ENCODE measurements around the gene MDH1B.
"Not testable (repeated sequence)": the region's sequence is repeated elsewhere in the genome, so short reads cannot be mapped to it uniquely, and the experiment has no call there.

The MDH1B gene

DNA sequence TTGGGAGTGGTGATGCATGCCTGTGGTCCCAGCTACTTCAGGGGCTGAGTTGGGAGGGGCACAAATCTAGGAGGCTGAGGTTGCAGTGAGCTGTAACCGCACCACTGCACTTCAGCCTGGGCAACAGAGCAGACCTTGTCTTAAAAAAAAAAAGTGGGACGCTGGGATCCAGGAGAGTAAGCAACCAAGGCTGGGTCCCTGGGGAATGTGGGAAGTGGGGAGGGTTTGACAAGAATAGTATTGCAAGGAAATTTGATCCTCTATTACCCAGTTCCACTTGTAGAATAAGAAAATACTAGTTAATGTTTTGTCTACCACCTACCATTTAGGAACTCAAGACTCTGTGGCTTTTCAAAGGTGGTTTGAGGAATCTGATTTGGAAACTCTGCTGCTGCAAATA lies 25.9 kb downstream of the MDH1B start:
- peaks cover 40% of the 10 kb centered on the region for H3K27me3 Mint-ChIP-seq
- H3K27ac Mint-ChIP-seq (ENCODE audit: low read depth), result no peak overlapping the region
- ATAC-seq (replicated peaks; ENCODE audit: extremely low read depth, poor library complexity, severe bottlenecking) (no peak), DNase-seq (ENCODE audit: low spot score in 2 of 2) (no peak)
- no peaks in the 10 kb centered on the region for H3K9me3 Mint-ChIP-seq
- H3K4me1 Mint-ChIP-seq, result no peaks in the 10 kb centered on the region
- H3K36me3 Mint-ChIP-seq (ENCODE audit: insufficient read depth), result no peaks in the 10 kb centered on the region
- no peak overlapping the region for H3K4me3 Mint-ChIP-seq

- no peaks in the 10 kb centered on the region for H3K36me3 Mint-ChIP-seq (ENCODE audit: insufficient read depth)
- no peak for DNase-seq (ENCODE audit: low spot score in 2 of 2)
- no peak overlapping the region for H3K4me3 Mint-ChIP-seq
- no peaks in the 10 kb centered on the region for H3K4me1 Mint-ChIP-seq
- H3K27me3 Mint-ChIP-seq, result peaks cover 37% of the 10 kb centered on the region
- no peak for ATAC-seq (replicated peaks; ENCODE audit: extremely low read depth, poor library complexity, severe bottlenecking)
- no peaks in the 10 kb centered on the region for H3K9me3 Mint-ChIP-seq
- H3K27ac Mint-ChIP-seq (ENCODE audit: low read depth), result no peak overlapping the region
These were observed 28.2 kb downstream of the MDH1B start for GRCh38 chr2:206736935-206737334.

DNA sequence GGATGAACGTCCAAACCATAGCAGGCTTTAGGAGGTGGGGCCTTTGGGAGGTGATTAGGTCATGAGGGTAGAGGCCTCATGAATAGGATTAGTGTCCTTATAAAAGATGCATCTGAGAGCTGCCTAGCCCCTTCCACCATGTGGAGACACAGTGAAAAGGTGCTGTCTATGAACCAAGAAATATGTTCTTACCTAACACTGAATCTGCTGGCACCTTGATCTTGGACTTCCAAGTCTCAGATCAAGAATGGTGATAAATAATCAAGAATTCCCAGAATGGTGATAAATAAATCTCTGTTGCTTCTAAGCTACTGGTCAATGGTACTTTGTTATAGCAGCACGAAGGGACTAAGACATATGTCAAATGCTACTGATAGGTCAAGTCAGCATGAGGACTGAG lies 31.8 kb downstream of the MDH1B start:
- H3K27me3 Mint-ChIP-seq, result peaks cover 33% of the 10 kb centered on the region
- no peaks in the 10 kb centered on the region for H3K4me1 Mint-ChIP-seq
- no peak overlapping the region for H3K27ac Mint-ChIP-seq (ENCODE audit: low read depth)
- H3K4me3 Mint-ChIP-seq, result no peak overlapping the region
- ATAC-seq (replicated peaks; ENCODE audit: extremely low read depth, poor library complexity, severe bottlenecking) (no peak), DNase-seq (ENCODE audit: low spot score in 2 of 2) (no peak)
- no peaks in the 10 kb centered on the region for H3K9me3 Mint-ChIP-seq
- no peaks in the 10 kb centered on the region for H3K36me3 Mint-ChIP-seq (ENCODE audit: insufficient read depth)

DNA sequence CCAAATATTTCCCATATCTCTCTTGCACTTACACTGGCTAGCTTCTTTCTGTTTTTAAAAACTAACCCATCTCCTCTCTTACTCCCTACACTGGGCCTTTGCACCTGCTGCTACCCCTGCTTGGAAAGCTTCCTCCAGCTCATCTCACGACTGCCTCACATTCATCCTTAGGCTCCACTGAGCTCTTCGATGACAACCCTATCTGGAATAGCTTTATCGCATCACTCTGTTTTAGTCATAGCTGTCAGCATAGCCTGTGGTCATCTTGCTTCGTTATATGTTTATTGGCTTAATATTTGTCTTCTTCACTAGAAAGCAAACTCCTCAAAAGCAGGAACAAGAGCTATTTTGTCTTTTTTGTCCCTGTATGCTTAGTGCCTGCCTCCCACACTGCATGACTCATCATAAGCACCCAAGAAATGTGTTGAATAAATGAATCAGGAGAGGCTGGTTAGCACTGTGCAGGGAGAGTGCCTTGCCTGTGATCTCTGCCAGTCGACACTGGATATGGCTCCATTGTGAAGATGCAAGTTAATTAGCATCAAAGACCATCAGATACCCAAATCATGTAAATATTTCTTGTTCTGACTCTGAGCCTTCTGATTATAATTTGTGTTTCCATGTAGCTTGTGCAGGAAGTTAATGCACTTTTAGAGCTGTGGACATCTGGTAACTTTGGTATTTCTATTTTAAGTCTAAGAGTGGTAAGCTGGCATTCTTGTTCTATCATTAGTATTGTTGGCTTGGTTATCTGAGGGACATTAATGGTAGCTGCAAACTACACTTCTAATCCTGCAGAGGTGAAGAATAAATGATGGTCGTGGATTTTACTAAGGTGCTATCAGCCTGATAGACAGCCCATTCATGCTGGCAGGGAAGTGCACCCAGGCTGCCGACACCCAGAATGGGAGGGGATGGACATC lies 36.6 kb downstream of the MDH1B start:
- Mint-ChIP-seq H3K27ac (ENCODE audit: low read depth) (no peak overlapping the region), H3K36me3 (ENCODE audit: insufficient read depth) (no peaks in the 10 kb centered on the region), H3K9me3 (no peaks in the 10 kb centered on the region), H3K27me3 (peaks cover 51% of the 10 kb centered on the region), H3K4me3 (no peak overlapping the region), H3K4me1 (no peaks in the 10 kb centered on the region)
- no peak for ATAC-seq (replicated peaks; ENCODE audit: extremely low read depth, poor library complexity, severe bottlenecking)
- no peak for DNase-seq (ENCODE audit: low spot score in 2 of 2)

GRCh38 chr2:206727287-206727686 lies 37.8 kb downstream of the MDH1B start:
- ATAC-seq (replicated peaks; ENCODE audit: extremely low read depth, poor library complexity, severe bottlenecking), result no peak
- Mint-ChIP-seq H3K27ac (ENCODE audit: low read depth) (no peak overlapping the region), H3K4me1 (no peaks in the 10 kb centered on the region), H3K27me3 (peaks cover 44% of the 10 kb centered on the region), H3K9me3 (no peaks in the 10 kb centered on the region), H3K4me3 (no peak overlapping the region), H3K36me3 (ENCODE audit: insufficient read depth) (no peaks in the 10 kb centered on the region)
- no peak for DNase-seq (ENCODE audit: low spot score in 2 of 2)

DNA sequence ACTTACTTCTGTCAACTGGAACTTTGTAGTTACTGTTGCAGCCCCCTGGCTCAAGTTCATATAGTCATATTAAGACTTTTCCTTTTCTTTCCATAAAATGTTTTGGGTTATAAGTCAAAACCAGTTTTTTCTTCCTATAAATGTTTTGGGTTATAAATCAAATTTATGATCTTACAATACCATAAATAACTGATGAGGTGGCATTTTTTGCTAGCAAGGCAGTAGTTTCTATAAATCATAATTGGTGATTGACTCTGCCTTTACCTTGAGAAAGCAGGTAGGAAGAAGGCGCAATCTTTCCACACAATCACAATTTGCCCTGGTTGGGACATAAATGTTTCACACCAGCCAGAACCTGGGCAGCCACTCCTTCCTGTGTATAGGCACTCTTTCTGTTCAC lies 41.8 kb downstream of the MDH1B start:
- DNase-seq (ENCODE audit: low spot score in 2 of 2) (no peak), ATAC-seq (replicated peaks; ENCODE audit: extremely low read depth, poor library complexity, severe bottlenecking) (no peak)
- no peak overlapping the region for H3K27ac Mint-ChIP-seq (ENCODE audit: low read depth)
- no peak overlapping the region for H3K4me3 Mint-ChIP-seq
- H3K27me3 Mint-ChIP-seq, result peaks cover 49% of the 10 kb centered on the region
- H3K4me1 Mint-ChIP-seq, result no peaks in the 10 kb centered on the region
- no peaks in the 10 kb centered on the region for H3K36me3 Mint-ChIP-seq (ENCODE audit: insufficient read depth)
- H3K9me3 Mint-ChIP-seq, result no peaks in the 10 kb centered on the region

DNA sequence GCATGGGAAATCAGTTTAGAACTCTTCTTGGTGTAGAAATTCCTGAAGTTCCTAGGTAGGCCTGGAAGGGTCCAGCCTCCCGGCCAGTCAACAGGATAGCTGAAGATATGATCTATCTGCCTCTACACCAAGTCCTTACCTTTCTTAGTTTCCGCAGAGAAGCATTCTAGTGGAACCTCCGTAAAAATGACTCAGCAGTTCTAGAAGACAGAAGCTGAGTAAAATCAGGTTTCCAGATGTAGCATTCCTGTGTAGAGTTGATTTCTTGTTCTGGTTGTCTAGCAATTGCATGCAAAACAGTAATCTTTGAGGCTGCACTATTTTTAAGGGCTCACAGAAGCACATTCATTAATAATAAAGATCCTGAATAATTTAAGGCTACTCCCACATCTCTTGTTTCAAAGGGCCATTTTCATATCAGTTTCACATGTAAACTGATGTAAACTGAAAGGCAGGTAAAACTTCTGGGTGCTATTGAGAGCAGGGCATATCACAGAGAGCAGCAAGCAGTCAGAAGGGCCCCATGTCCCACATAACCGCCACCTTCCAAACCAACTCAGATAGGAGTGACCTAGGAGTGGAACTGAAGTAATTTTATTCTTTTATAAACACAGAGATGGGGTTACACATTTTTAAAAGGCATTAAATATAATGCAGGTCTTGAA lies 43.7 kb downstream of the MDH1B start:
- no peaks in the 10 kb centered on the region for H3K36me3 Mint-ChIP-seq (ENCODE audit: insufficient read depth)
- H3K27ac Mint-ChIP-seq (ENCODE audit: low read depth), result no peak overlapping the region
- ATAC-seq (replicated peaks; ENCODE audit: extremely low read depth, poor library complexity, severe bottlenecking) (no peak), DNase-seq (ENCODE audit: low spot score in 2 of 2) (no peak)
- no peak overlapping the region for H3K4me3 Mint-ChIP-seq
- peaks cover 42% of the 10 kb centered on the region for H3K27me3 Mint-ChIP-seq
- no peaks in the 10 kb centered on the region for H3K4me1 Mint-ChIP-seq
- no peaks in the 10 kb centered on the region for H3K9me3 Mint-ChIP-seq

GRCh38 chr2:206718296-206718695 lies 46.8 kb downstream of the MDH1B start, which contains the start of gene DYTN:
DYTN (minus strand) TSS chr2:206718396; CDS start chr2:206718279, 117 bp downstream.
- Mint-ChIP-seq H3K9me3 (no peaks in the 10 kb centered on the region), H3K36me3 (ENCODE audit: insufficient read depth) (no peaks in the 10 kb centered on the region), H3K4me3 (no peak within 1 kb of the TSS), H3K27me3 (peaks cover 59% of the 10 kb centered on the region), H3K27ac (ENCODE audit: low read depth) (no peak within 1 kb of the TSS), H3K4me1 (no peaks in the 10 kb centered on the region)
- ATAC-seq (replicated peaks; ENCODE audit: extremely low read depth, poor library complexity, severe bottlenecking) (no peak), DNase-seq (ENCODE audit: low spot score in 2 of 2) (no peak)

DNA sequence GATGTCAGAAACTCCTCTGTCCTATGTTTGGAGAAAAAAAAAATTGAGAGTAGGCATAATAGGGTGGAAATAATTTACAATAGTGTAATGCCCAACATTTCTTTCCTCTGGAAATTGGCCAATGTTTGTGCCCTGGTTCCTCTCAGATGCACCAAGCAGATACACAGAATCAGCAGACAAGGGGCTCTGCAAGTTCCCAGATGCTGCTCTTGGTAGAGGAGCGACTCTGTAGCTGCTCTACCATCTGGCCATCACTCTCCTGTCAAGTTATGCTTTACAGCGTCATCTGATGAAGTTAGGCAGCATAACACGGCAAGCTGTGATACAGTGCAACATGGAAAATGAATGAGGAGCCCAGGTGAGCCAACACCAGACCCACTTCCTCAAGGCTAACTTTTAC lies 48.5 kb downstream of the MDH1B start:
- peaks cover 64% of the 10 kb centered on the region for H3K27me3 Mint-ChIP-seq
- H3K36me3 Mint-ChIP-seq (ENCODE audit: insufficient read depth), result no peaks in the 10 kb centered on the region
- H3K27ac Mint-ChIP-seq (ENCODE audit: low read depth), result no peak overlapping the region
- ATAC-seq (replicated peaks; ENCODE audit: extremely low read depth, poor library complexity, severe bottlenecking) (no peak), DNase-seq (ENCODE audit: low spot score in 2 of 2) (no peak)
- H3K4me3 Mint-ChIP-seq, result no peak overlapping the region
- H3K9me3 Mint-ChIP-seq, result no peaks in the 10 kb centered on the region
- H3K4me1 Mint-ChIP-seq, result no peaks in the 10 kb centered on the region

- not testable (repeated sequence) for H3K9me3 Mint-ChIP-seq; H3K36me3 Mint-ChIP-seq (ENCODE audit: insufficient read depth); ATAC-seq (replicated peaks; ENCODE audit: extremely low read depth, poor library complexity, severe bottlenecking); H3K27ac Mint-ChIP-seq (ENCODE audit: low read depth); DNase-seq (ENCODE audit: low spot score in 2 of 2); H3K4me1 Mint-ChIP-seq; H3K4me3 Mint-ChIP-seq
- peaks cover 58% of the 10 kb centered on the region for H3K27me3 Mint-ChIP-seq
These were observed 49.9 kb downstream of the MDH1B start for GRCh38 chr2:206715183-206715582.

- DNase-seq (ENCODE audit: low spot score in 2 of 2) (no peak), ATAC-seq (replicated peaks; ENCODE audit: extremely low read depth, poor library complexity, severe bottlenecking) (no peak)
- no peaks in the 10 kb centered on the region for H3K36me3 Mint-ChIP-seq (ENCODE audit: insufficient read depth)
- H3K4me1 Mint-ChIP-seq, result no peaks in the 10 kb centered on the region
- H3K27ac Mint-ChIP-seq (ENCODE audit: low read depth), result no peak overlapping the region
- peaks cover 57% of the 10 kb centered on the region for H3K27me3 Mint-ChIP-seq
- no peak overlapping the region for H3K4me3 Mint-ChIP-seq
- no peaks in the 10 kb centered on the region for H3K9me3 Mint-ChIP-seq
These were observed 51.4 kb downstream of the MDH1B start for GRCh38 chr2:206713746-206714145.

DNA sequence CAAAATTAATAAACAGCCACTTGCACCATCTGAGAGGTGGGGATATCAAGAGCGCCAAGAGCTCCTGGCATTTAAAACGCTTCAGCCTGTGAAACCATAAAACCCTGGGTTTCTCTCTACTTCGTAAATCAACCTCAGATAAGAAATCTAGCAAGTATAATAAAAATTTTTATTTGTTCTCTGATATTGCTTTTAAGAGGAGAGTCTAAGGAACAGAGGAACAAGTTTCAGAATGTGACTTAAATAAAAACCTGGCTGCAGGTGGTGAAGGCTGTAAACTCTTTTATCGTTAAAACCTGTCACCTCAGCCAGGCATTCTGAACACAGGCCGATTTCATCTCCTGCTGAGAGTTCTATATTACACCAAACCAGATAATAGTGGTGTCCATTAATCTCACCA lies 56.8 kb downstream of the MDH1B start:
- H3K4me3 Mint-ChIP-seq, result no peak overlapping the region
- no peaks in the 10 kb centered on the region for H3K36me3 Mint-ChIP-seq (ENCODE audit: insufficient read depth)
- peaks cover 30% of the 10 kb centered on the region for H3K27me3 Mint-ChIP-seq
- DNase-seq (ENCODE audit: low spot score in 2 of 2) (no peak), ATAC-seq (replicated peaks; ENCODE audit: extremely low read depth, poor library complexity, severe bottlenecking) (no peak)
- no peaks in the 10 kb centered on the region for H3K4me1 Mint-ChIP-seq
- no peak overlapping the region for H3K27ac Mint-ChIP-seq (ENCODE audit: low read depth)
- H3K9me3 Mint-ChIP-seq, result no peaks in the 10 kb centered on the region

- no peaks in the 10 kb centered on the region for H3K9me3 Mint-ChIP-seq
- no peak overlapping the region for H3K4me3 Mint-ChIP-seq
- H3K4me1 Mint-ChIP-seq, result no peaks in the 10 kb centered on the region
- no peaks in the 10 kb centered on the region for H3K36me3 Mint-ChIP-seq (ENCODE audit: insufficient read depth)
- ATAC-seq (replicated peaks; ENCODE audit: extremely low read depth, poor library complexity, severe bottlenecking) (no peak), DNase-seq (ENCODE audit: low spot score in 2 of 2) (no peak)
- H3K27me3 Mint-ChIP-seq, result peaks cover 27% of the 10 kb centered on the region
- no peak overlapping the region for H3K27ac Mint-ChIP-seq (ENCODE audit: low read depth)
These were observed 57.9 kb downstream of the MDH1B start for GRCh38 chr2:206707164-206707701.
